HEK293T (cell line): ENCODE measurements around the gene SHISAL1.

Experiments used
- ARNT ChIP-seq: fragments of 450-650 bp; IDR thresholded peaks from 2 replicates; pipeline ENCODE4 v1.6.1; 2017; ENCODE audit warnings: mild to moderate bottlenecking
- BHLHE40 ChIP-seq: fragments of 450-650 bp; IDR thresholded peaks from 2 replicates; pipeline ENCODE4 v1.6.1; 2016; ENCODE audit warnings: mild to moderate bottlenecking, moderate library complexity, borderline replicate concordance
- ELF4 ChIP-seq: fragments of 450-650 bp; IDR thresholded peaks from 2 replicates; pipeline ENCODE4 v1.6.1; 2017; ENCODE audit warnings: antibody characterized with exemption
- FOXK2 ChIP-seq: fragments of 450-650 bp; IDR thresholded peaks from 2 replicates; pipeline ENCODE4 v1.6.1; 2016; ENCODE audit warnings: mild to moderate bottlenecking
- FOXM1 ChIP-seq: fragments of 450-650 bp; IDR thresholded peaks from 2 replicates; pipeline ENCODE4 v1.6.1; 2017; ENCODE audit warnings: mild to moderate bottlenecking, borderline replicate concordance
- LEF1 ChIP-seq: fragments of 450-650 bp; IDR thresholded peaks from 2 replicates; pipeline ENCODE4 v1.6.1; 2017; ENCODE audit warnings: mild to moderate bottlenecking, borderline replicate concordance
- NFRKB ChIP-seq: fragments of 450-650 bp; IDR thresholded peaks from 2 replicates; pipeline ENCODE4 v1.6.1; 2016; ENCODE audit warnings: mild to moderate bottlenecking, moderate library complexity
- SP1 ChIP-seq: fragments of 450-650 bp; IDR thresholded peaks from 2 replicates; pipeline ENCODE4 v1.6.1; 2017
- SUZ12 ChIP-seq: fragments of 450-650 bp; IDR thresholded peaks from 2 replicates; pipeline ENCODE4 v1.6.1; 2016; ENCODE audit warnings: mild to moderate bottlenecking
- TARDBP ChIP-seq: fragments of 450-650 bp; IDR thresholded peaks from 2 replicates; pipeline ENCODE4 v1.6.1; 2016
- TF ChIP-seq, protein P1 (sequence below): fragments of 450-650 bp; IDR thresholded peaks from 2 replicates; pipeline ENCODE4 v1.6.1; 2016

DNA sequence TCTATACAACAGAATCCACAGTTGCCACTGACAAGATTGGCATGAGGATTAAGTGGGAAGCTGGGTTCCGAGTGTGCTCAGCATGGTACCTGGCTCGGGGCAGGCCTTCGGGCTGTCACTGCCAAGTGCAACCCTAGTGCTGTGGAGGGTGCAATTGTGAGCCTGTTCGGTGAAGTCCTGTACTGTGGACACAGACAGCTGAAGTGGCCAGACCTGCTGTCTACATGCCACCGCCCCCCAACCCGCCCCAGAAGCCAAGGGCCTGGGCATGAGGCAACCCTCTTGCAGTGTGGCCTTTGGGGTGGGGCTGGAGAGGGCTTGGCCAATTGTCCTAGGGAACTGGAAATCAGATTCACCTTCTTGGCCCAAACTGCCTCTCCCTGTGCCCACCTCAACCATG, 15.6 kb upstream of the SHISAL1 start:
- no peak for TF ChIP-seq SP1
- TF ChIP-seq FOXM1, result no peak
- TF ChIP-seq LEF1, result no peak
- TF ChIP-seq TARDBP, result no peak
- TF ChIP-seq ELF4, result no peak
- TF ChIP-seq ARNT, result no peak
- TF ChIP-seq BHLHE40, result no peak
- no peak for TF ChIP-seq FOXK2
- TF ChIP-seq SUZ12, result no peak
- TF ChIP-seq, protein P1, sequence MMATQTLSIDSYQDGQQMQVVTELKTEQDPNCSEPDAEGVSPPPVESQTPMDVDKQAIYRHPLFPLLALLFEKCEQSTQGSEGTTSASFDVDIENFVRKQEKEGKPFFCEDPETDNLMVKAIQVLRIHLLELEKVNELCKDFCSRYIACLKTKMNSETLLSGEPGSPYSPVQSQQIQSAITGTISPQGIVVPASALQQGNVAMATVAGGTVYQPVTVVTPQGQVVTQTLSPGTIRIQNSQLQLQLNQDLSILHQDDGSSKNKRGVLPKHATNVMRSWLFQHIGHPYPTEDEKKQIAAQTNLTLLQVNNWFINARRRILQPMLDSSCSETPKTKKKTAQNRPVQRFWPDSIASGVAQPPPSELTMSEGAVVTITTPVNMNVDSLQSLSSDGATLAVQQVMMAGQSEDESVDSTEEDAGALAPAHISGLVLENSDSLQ, result no peak
- no peak for TF ChIP-seq NFRKB
